HL-60 (cell line): Measurements from ENCODE around the gene SLC38A10.
A peak's percentile ranks its signal among the peaks of the same experiment; 100 is the strongest.

ENCODE experiments used
- DNase-seq, 2 experiments: peaks; one replicate each; pipeline ENCODE4 v3.0.0-alpha.2; 2010 to 2020; ENCODE audit warnings: low read depth in 1 of 2, low spot score in 1 of 2
- H3K27ac ChIP-seq: fragments of 250-450 bp; sonication (Bioruptor Pico); replicated peaks from 2 replicates; pipeline ENCODE4 v1.5.1; 2020; ENCODE audit warnings: mild to moderate bottlenecking, moderate library complexity
- H3K27me3 ChIP-seq: fragments of 250-450 bp; sonication (Bioruptor Pico); 2 replicates; pipeline ENCODE4 v1.5.1; 2021; ENCODE audit warnings: mild to moderate bottlenecking, moderate library complexity; ENCODE audit not compliant: insufficient read depth, poor library complexity, severe bottlenecking
- H3K4me3 ChIP-seq: replicated peaks from 2 replicates; pipeline ENCODE4 v1.5.1; 2011; ENCODE audit warnings: mild to moderate bottlenecking, control low read depth, low read length; ENCODE audit not compliant: insufficient read depth
- GABPA ChIP-seq: IDR thresholded peaks from 2 replicates; pipeline ENCODE4 v1.6.1; 2012; ENCODE audit warnings: low read depth
- POLR2AphosphoS5 ChIP-seq: IDR thresholded peaks from 2 replicates; pipeline ENCODE4 v1.6.1; 2012; ENCODE audit warnings: low read depth
- SPI1 ChIP-seq: IDR thresholded peaks from 2 replicates; pipeline ENCODE4 v1.6.1; 2012; ENCODE audit warnings: low read depth, mild to moderate bottlenecking, borderline replicate concordance
- TF ChIP-seq, protein P1 (sequence below): IDR thresholded peaks from one replicate; pipeline ENCODE4 v1.5.1; 2011; ENCODE audit warnings: low read length, control low read depth, inconsistent platforms; ENCODE audit not compliant: insufficient read depth
- TF ChIP-seq, protein P2 (sequence below): IDR thresholded peaks from 2 replicates; pipeline ENCODE4 v1.6.1; 2012; ENCODE audit warnings: low read depth; ENCODE audit not compliant: insufficient replicate concordance

The SLC38A10 gene

DNA sequence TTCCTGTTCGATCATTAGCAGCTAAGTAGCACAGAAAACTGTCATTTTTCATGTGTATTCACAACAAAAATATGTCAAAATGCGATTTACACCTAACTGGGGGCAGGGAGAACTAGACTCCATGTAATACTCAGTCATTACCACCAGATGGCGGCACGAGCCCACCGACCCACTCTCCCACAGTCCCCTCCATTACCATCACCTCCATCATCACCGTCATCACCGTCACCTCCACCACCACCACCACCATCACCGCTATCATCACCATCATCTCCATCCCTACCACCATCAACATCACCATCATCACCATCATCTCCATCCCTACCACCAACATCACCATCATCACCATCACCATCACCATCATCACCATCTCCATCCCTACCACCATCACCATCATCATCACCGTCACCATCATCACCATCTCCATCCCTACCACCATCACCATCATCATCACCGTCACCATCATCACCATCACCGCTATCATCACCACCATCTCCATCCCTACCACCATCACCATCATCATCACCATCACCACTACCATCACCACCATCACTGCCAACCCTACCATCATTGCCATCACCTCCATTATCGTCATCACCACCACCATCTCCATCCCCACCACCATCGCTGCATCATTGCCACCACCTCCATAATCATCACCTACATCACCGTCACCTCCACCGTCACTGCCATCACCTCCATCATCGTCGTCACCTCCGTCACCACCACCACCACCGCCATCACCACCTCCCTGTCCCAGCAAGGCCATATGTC lies 41.6 kb downstream of the SLC38A10 start:
- no peak for TF ChIP-seq GABPA
- TF ChIP-seq, protein P1, sequence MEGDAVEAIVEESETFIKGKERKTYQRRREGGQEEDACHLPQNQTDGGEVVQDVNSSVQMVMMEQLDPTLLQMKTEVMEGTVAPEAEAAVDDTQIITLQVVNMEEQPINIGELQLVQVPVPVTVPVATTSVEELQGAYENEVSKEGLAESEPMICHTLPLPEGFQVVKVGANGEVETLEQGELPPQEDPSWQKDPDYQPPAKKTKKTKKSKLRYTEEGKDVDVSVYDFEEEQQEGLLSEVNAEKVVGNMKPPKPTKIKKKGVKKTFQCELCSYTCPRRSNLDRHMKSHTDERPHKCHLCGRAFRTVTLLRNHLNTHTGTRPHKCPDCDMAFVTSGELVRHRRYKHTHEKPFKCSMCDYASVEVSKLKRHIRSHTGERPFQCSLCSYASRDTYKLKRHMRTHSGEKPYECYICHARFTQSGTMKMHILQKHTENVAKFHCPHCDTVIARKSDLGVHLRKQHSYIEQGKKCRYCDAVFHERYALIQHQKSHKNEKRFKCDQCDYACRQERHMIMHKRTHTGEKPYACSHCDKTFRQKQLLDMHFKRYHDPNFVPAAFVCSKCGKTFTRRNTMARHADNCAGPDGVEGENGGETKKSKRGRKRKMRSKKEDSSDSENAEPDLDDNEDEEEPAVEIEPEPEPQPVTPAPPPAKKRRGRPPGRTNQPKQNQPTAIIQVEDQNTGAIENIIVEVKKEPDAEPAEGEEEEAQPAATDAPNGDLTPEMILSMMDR, result peak; percentile 87
- TF ChIP-seq, protein P2, sequence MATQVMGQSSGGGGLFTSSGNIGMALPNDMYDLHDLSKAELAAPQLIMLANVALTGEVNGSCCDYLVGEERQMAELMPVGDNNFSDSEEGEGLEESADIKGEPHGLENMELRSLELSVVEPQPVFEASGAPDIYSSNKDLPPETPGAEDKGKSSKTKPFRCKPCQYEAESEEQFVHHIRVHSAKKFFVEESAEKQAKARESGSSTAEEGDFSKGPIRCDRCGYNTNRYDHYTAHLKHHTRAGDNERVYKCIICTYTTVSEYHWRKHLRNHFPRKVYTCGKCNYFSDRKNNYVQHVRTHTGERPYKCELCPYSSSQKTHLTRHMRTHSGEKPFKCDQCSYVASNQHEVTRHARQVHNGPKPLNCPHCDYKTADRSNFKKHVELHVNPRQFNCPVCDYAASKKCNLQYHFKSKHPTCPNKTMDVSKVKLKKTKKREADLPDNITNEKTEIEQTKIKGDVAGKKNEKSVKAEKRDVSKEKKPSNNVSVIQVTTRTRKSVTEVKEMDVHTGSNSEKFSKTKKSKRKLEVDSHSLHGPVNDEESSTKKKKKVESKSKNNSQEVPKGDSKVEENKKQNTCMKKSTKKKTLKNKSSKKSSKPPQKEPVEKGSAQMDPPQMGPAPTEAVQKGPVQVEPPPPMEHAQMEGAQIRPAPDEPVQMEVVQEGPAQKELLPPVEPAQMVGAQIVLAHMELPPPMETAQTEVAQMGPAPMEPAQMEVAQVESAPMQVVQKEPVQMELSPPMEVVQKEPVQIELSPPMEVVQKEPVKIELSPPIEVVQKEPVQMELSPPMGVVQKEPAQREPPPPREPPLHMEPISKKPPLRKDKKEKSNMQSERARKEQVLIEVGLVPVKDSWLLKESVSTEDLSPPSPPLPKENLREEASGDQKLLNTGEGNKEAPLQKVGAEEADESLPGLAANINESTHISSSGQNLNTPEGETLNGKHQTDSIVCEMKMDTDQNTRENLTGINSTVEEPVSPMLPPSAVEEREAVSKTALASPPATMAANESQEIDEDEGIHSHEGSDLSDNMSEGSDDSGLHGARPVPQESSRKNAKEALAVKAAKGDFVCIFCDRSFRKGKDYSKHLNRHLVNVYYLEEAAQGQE, result no peak
- TF ChIP-seq SPI1, result no peak
- TF ChIP-seq POLR2AphosphoS5, result no peak
- no peaks in the 10 kb centered on the region for H3K27me3 ChIP-seq
- no peak overlapping the region for H3K27ac ChIP-seq
- peak in 1 of 2 experiments; percentile 33 for DNase-seq
- H3K4me3 ChIP-seq, result no peak overlapping the region

DNA sequence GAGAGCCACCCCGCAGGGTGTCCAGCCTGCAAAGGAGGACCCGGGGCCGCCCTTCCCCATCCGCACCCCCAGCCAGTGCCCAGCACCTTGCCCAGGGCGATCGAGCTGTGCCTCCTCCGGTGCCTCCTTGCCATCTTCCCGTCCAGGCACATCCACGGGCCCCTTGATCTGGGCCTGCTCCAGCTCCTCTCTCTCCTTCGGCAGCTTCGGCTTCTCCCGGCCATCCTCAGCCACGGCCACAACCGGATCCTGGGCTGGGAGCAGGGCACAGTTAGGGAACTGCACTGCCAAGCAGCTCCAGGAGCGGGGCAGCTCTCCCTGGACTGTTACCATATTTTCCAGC lies 42.1 kb downstream of the SLC38A10 start:
- no peak for DNase-seq
- no peak overlapping the region for H3K27ac ChIP-seq
- TF ChIP-seq, protein P1, result no peak
- TF ChIP-seq, protein P2, result no peak
- no peak for TF ChIP-seq GABPA
- TF ChIP-seq SPI1, result no peak
- TF ChIP-seq POLR2AphosphoS5, result no peak
- H3K4me3 ChIP-seq, result no peak overlapping the region
- H3K27me3 ChIP-seq, result no peaks in the 10 kb centered on the region

DNA sequence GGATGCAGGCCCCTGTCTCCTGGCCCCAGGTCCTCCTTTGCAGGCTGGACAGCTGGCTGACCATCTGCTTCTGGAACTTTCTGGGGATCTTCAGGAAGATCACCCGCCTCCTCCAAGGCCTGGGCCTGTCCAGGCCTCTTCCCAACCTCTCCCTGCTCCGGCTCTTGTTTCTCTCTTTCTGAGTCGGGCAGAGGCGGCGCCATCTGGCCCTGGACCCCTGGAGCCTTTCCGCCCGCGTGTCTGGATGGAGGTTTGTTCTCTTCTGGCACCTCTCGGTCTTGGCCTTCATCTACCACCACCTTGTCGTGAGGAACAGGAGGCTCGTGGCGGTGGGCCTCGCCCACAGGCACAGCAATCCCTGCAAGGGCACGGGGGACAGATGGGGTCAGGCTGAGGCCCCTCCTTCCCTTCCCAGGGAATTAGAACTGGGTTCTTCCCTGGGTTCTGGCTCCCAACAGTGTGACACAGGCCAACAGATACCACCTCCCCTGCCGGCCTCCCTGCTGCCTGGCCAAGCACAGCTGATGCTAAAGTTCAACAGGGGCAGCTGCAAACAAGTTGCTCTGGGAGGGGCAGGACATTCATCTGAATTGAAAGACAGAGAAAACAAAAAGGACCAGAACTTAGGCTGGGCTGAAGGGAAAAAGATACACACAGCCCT lies 42.7 kb downstream of the SLC38A10 start:
- no peak for DNase-seq

More for the DNA sequence above, 42.7 kb downstream of the SLC38A10 start:
- H3K27ac ChIP-seq, result no peak overlapping the region
- H3K27me3 ChIP-seq, result no peaks in the 10 kb centered on the region
- TF ChIP-seq SPI1 (no peak), POLR2AphosphoS5 (no peak), GABPA (no peak)
- TF ChIP-seq, protein P1, result no peak
- TF ChIP-seq, protein P2, result no peak
- H3K4me3 ChIP-seq, result no peak overlapping the region
